AG09319 (cell line): Measurements from ENCODE around the gene CDC27.
"Not testable (repeated sequence)": the region's sequence is repeated elsewhere in the genome, so short reads cannot be mapped to it uniquely, and the experiment has no call there.

Source experiments
- DNase-seq: peaks from one replicate; pipeline ENCODE4 v3.0.0-alpha.2; 2010; ENCODE audit warnings: low read depth; ENCODE audit errors: extremely low read depth
- CTCF ChIP-seq: IDR thresholded peaks from 2 replicates; pipeline ENCODE4 v1.5.1; 2011; ENCODE audit warnings: low read depth, mild to moderate bottlenecking, inconsistent platforms, low read length, moderate library complexity

Gene CDC27

GRCh38 chr17:47106130-47106529 lies 83.0 kb downstream of the CDC27 start:
- TF ChIP-seq CTCF, result no peak
- DNase-seq, result no peak

GRCh38 chr17:47105246-47105645 lies 83.8 kb downstream of the CDC27 start:
- not testable (repeated sequence) for DNase-seq

GRCh38 chr17:47102914-47103313 lies 86.2 kb downstream of the CDC27 start:
- DNase-seq, result no peak
- TF ChIP-seq CTCF, result no peak

- no peak for TF ChIP-seq CTCF
- peak; percentile 57 for DNase-seq
Observed at GRCh38 chr17:47099987-47100711, 88.9 kb downstream of the CDC27 start.

- no peak for TF ChIP-seq CTCF
- DNase-seq, result no peak
Observed at GRCh38 chr17:47099451-47099986, 89.6 kb downstream of the CDC27 start.

- TF ChIP-seq CTCF, result no peak
- no peak for DNase-seq
Observed at GRCh38 chr17:47096343-47096742, 92.8 kb downstream of the CDC27 start.

GRCh38 chr17:47095268-47095667 lies 93.8 kb downstream of the CDC27 start:
- no peak for TF ChIP-seq CTCF
- DNase-seq, result no peak

- no peak for TF ChIP-seq CTCF
- DNase-seq, result no peak
Observed at GRCh38 chr17:47087093-47087492, 102.0 kb downstream of the CDC27 start.
